Ascending aorta (tissue), 2 donors: ENCODE measurements around the gene DDX23. TPM values are rescaled to one million over a fixed set of nuclear protein-coding genes. Genes with fewer than 3 reads are reported as not detected.

ENCODE experiments used
- DNase-seq, 2 donors: peaks; one replicate each; pipeline ENCODE4 v3.0.0-alpha.2; 2019; ENCODE audit warnings: low spot score in 2 of 2
- H3K27ac ChIP-seq, 2 donors: fragments of 200-600 bp; sonication (generic); one replicate each; pipeline ENCODE4 v1.5.1; 2016 to 2017; ENCODE audit warnings: mild to moderate bottlenecking in 1 of 2
- H3K27me3 ChIP-seq: fragments of 200-600 bp; sonication (generic); one replicate; pipeline ENCODE4 v1.5.1; 2017
- H3K36me3 ChIP-seq, 2 donors: fragments of 200-600 bp; sonication (generic); one replicate each; pipeline ENCODE4 v1.5.1; 2016
- H3K4me1 ChIP-seq, 2 donors: fragments of 200-600 bp; sonication (generic); one replicate each; pipeline ENCODE4 v1.5.1; 2016 to 2017; ENCODE audit warnings: mild to moderate bottlenecking in 1 of 2
- H3K4me3 ChIP-seq, 2 donors: fragments of 200-600 bp; sonication (generic); one replicate each; pipeline ENCODE4 v1.5.1; 2016 to 2017; ENCODE audit warnings: mild to moderate bottlenecking in 1 of 2
- H3K9me3 ChIP-seq, 2 donors: fragments of 200-600 bp; sonication (generic); one replicate each; pipeline ENCODE4 v1.5.1; 2016
- intact Hi-C: fragments of 100-400 bp; cut with DNase I; formaldehyde crosslinking; loops from one replicate; pipeline ENCODE4 v1.15.1; 2023
- total RNA-seq: library from RNA; depleted of rRNA; stranded (reverse); fragments of >200 nt; gene quantifications from one replicate; pipeline ENCODE4 v1.1.0, GENCODE V29; 2016
- TF ChIP-seq, protein P1 (sequence below), 3 experiments: fragments of 200-600 bp in 2 of 3; fragments of 450-650 bp in 1 of 3; sonication (generic) in 2 of 3; IDR thresholded peaks; one replicate each; pipeline ENCODE4 v1.5.1; 2016 to 2019; ENCODE audit warnings: antibody characterized with exemption in 3 of 3, mild to moderate bottlenecking in 1 of 3, moderate library complexity in 1 of 3

DDX23 gene
- total RNA-seq, 1 donor from 2014 or later: 39.4 TPM

DNA sequence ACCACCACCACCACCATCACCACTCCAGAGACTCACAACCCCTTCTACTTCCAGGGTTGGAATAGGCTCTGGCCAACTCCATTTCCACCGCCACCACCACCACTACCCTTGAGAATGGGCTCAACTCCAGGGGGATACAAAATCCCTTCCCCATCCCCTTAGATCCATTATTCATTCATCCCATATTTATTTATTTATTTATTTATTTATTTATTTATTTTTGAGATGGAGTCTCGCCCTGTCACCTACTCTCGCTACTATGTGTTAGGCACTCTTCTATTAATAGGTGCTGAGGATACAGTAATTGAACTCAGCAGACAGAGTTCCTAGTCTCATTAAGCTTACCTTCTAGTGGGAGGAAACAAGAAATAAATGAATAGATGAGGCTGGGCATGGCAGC, 58.3 kb downstream of the DDX23 start:
- intact Hi-C loops: no loop called here

DNA sequence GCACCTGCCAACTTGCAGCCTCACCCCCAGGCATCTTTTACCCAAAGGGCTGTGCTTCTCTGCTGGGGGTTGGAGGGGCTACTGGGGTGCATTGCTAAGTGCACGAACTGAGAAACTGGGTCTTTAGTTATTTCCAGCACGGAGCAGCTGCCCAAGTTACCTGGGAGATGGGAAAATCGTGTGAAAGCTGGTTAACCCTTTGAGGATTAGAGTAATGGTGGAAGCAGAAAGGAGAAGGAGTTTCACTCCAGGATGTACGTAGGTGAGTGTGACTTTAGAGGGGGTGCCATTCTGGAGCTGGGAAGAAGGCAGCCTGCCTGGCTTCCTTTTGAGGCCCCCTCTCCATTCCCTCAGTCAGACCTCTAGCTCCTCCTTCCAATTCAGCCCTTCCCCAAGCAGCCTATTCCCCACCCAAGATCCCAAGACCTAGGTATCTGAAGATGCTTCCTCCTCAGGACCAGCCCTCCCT, 62.1 kb downstream of the DDX23 start:
- Histone ChIP-seq H3K27ac (peak overlapping the region; percentile 97 to 99), H3K36me3 (no peaks in the 10 kb centered on the region), H3K27me3 (no peaks in the 10 kb centered on the region), H3K9me3 (no peaks in the 10 kb centered on the region), H3K4me3 (peak overlapping the region; percentile 90 to 97), H3K4me1 (peaks cover 7 to 15% of the 10 kb centered on the region in 2 donors)
- no peak for DNase-seq
- TF ChIP-seq, protein P1, sequence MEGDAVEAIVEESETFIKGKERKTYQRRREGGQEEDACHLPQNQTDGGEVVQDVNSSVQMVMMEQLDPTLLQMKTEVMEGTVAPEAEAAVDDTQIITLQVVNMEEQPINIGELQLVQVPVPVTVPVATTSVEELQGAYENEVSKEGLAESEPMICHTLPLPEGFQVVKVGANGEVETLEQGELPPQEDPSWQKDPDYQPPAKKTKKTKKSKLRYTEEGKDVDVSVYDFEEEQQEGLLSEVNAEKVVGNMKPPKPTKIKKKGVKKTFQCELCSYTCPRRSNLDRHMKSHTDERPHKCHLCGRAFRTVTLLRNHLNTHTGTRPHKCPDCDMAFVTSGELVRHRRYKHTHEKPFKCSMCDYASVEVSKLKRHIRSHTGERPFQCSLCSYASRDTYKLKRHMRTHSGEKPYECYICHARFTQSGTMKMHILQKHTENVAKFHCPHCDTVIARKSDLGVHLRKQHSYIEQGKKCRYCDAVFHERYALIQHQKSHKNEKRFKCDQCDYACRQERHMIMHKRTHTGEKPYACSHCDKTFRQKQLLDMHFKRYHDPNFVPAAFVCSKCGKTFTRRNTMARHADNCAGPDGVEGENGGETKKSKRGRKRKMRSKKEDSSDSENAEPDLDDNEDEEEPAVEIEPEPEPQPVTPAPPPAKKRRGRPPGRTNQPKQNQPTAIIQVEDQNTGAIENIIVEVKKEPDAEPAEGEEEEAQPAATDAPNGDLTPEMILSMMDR (IDR thresholded peaks at IDR 0.05): no peak
- intact Hi-C loops: loop anchor here (1.0 to 2.0 kb wide), 2 partner anchors 11 to 73 kb away; partner anchors contain the start of gene CCNT1

More for the DNA sequence above, 58.3 kb downstream of the DDX23 start:
- Histone ChIP-seq H3K27me3 (no peaks in the 10 kb centered on the region), H3K36me3 (no peaks in the 10 kb centered on the region), H3K27ac (no peak overlapping the region), H3K4me1 (peaks cover 0 to 7% of the 10 kb centered on the region in 2 donors), H3K4me3 (no peak overlapping the region), H3K9me3 (no peaks in the 10 kb centered on the region)
- no peak for DNase-seq
- TF ChIP-seq, protein P1 (IDR thresholded peaks at IDR 0.05): no peak

DNA sequence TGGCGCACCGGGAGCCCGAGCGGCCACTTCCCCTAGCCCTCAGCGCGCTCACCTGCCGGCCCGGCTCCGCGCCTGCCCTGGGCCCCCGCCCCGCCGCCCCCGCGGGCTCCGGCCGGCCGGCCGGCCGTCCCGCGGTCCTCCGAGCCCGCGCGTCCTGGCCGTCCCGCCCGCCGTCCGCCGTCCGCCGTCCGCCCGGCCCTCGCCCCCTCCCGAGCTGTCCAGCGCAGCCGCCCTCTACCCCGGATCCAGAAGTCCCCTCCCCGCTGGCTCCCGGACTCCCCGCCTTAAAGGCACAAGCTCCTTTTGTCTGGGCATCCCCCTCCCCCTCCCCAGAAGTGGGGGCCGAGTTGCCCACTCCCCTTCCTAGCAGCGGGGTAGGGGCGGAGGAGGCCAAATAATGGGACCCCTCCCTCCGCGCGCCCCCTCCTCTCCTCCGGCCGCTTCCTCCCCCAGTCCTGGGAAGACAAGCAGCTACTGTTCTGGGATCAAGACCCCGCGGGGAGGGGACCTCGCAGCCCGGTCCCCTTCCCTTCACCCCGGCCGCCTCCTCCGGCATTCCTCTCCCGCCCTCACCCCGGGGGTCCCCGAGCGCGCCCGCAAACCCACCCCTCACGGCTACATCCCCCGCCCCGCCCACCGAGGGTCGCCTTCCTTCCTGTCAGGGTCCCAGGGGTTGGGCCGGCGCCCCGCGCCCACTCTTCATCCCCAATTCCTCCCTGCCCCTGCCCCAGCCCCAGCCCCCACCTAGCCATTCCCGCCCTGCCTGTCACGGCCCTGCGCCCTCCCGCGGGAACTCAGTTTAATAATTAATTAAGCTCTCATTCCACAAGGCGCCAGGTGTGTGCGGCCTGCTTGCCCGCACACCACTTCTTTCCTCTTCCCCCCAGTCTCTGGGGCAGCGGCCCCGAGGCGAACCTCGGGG, 62.8 kb downstream of the DDX23 start, which contains the start of gene ADCY6:
TSS of gene ADCY6 (minus strand) at position 236 of the 922 bp plus-strand sequence. CDS start 5,655 bp downstream, outside the sequence.
- H3K27me3 ChIP-seq: no peaks in the 10 kb centered on the region
- H3K4me1 ChIP-seq: peaks cover 7 to 15% of the 10 kb centered on the region in 2 donors
- H3K4me3 ChIP-seq: peak within 1 kb of the TSS; percentile 90 to 97
- no peaks in the 10 kb centered on the region for H3K9me3 ChIP-seq
- intact Hi-C loops: loop anchor here (1.0 to 2.0 kb wide), 2 partner anchors 10 to 72 kb away; partner anchors contain the start of gene CCNT1
- H3K27ac ChIP-seq: peak within 1 kb of the TSS; percentile 97 to 99
- TF ChIP-seq, protein P1 (IDR thresholded peaks at IDR 0.05): no peak
- DNase-seq: peak in 1 of 2 donors; percentile 89
- no peaks in the 10 kb centered on the region for H3K36me3 ChIP-seq

DNA sequence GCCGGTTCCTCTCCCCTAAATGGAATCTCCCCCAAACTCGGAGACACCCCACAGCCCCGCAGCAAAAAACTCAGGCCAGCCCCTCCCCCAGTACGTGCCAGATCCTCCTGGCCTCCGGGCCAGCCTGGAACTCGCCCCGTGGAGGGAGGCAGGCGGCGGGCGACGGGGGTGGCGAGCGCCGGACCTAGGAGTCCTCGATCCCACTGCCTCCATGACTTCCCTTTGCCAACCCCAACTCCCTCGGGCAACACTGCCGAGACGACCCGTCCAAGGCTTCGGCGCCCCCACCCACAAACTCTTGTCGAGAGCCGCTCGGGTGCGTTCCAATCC, 63.5 kb downstream of the DDX23 start:
- H3K27me3 ChIP-seq: no peaks in the 10 kb centered on the region
- peaks cover 7 to 15% of the 10 kb centered on the region in 2 donors for H3K4me1 ChIP-seq
- intact Hi-C loops: loop anchor here (2.0 kb wide), 1 partner anchor 72 kb away; the partner anchor contains the start of gene CCNT1
- H3K9me3 ChIP-seq: no peaks in the 10 kb centered on the region
- TF ChIP-seq, protein P1 (IDR thresholded peaks at IDR 0.05): no peak
- no peaks in the 10 kb centered on the region for H3K36me3 ChIP-seq
- no peak for DNase-seq
- H3K4me3 ChIP-seq: peak overlapping the region; percentile 90 to 97
- peak overlapping the region; percentile 97 to 99 for H3K27ac ChIP-seq

DNA sequence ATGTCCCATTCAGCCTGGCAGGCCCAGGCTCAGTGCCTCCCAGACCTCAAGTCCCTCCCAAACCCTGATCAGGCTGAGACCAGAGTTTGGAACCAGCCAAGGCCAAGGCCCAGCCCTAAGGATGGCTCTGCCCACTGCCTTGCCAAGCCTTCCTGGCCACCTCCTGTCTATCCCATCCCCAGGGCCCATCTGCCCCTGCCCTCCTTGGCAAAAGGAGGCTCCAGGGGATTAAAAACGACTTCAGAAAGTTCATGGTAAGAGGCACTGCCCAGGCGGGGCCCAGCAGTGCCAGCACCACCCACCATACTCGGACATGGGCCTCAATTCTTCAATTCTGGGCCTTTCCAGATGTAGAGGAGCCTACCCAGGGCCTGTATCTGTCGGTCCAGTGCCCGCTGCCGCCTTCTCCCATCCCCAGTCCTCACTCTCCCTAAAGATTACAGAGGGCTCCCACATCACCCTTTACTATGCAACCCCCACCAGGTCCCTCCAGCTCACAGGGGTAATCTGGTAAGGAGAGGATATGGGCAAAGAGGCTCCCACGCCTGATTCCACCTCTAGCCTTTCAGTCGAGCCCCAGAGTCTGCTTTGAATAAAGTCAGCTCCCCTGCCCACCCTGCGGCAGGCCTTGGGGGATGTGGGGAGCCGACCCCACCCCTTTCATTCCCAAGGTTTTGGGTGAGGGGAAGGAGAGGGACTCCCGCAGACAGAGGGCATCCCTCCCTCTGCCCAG, 64.0 kb downstream of the DDX23 start:
- Histone ChIP-seq H3K4me1 (peaks cover 7 to 17% of the 10 kb centered on the region in 2 donors), H3K4me3 (peak overlapping the region; percentile 90 to 97), H3K27me3 (no peaks in the 10 kb centered on the region), H3K36me3 (peaks cover 3% of the 10 kb centered on the region in 2 donors), H3K27ac (peak overlapping the region; percentile 97 to 99), H3K9me3 (no peaks in the 10 kb centered on the region)
- no peak for DNase-seq
- TF ChIP-seq, protein P1 (IDR thresholded peaks at IDR 0.05): no peak
- intact Hi-C loops: loop anchor here (2.0 kb wide), 1 partner anchor 71 kb away; the partner anchor contains the start of gene CCNT1
